GM12878 (cell line): ENCODE measurements around the gene RPS6KA2. TPM values are rescaled to one million over a fixed set of nuclear protein-coding genes. Genes with fewer than 3 reads are reported as not detected.

Source experiments
- CBX5 ChIP-seq: sonication (generic); IDR thresholded peaks from 2 replicates; pipeline ENCODE4 v1.6.1; 2016; ENCODE audit warnings: low read depth, moderate library complexity, mild to moderate bottlenecking, inconsistent platforms
- CHD1 ChIP-seq: IDR thresholded peaks from 2 replicates; pipeline ENCODE4 v1.6.1; 2012; ENCODE audit warnings: low read depth, low read length, improper control_type of control experiment
- CHD2 ChIP-seq: IDR thresholded peaks from 2 replicates; pipeline ENCODE4 v1.6.1; 2011; ENCODE audit warnings: low read depth, low read length, improper control_type of control experiment, borderline replicate concordance
- CREB1 ChIP-seq: IDR thresholded peaks from 2 replicates; pipeline ENCODE4 v1.6.1; 2012; ENCODE audit warnings: low read depth, mild to moderate bottlenecking, inconsistent platforms
- EP300 ChIP-seq, 2 experiments: fragments of 150-350 bp in 1 of 2; IDR thresholded peaks; 2 replicates each; pipeline ENCODE4 v1.6.1; 2011 to 2012; ENCODE audit warnings: low read depth in 2 of 2, low read length in 2 of 2, borderline replicate concordance in 1 of 2, improper control_type of control experiment in 1 of 2, inconsistent platforms in 1 of 2; ENCODE audit not compliant: control insufficient read depth in 1 of 2
- ETV6 ChIP-seq, 2 experiments: fragments of 450-650 bp in 1 of 2; IDR thresholded peaks in 1 of 2; conservative IDR thresholded peaks in 1 of 2; 2 replicates each; pipeline ENCODE4 v1.6.1; 2014; ENCODE audit warnings: antibody characterized with exemption in 1 of 2, borderline replicate concordance in 1 of 2, low read depth in 1 of 2, mild to moderate bottlenecking in 1 of 2, moderate library complexity in 1 of 2
- FOS ChIP-seq: IDR thresholded peaks from 3 replicates; pipeline ENCODE4 v1.6.1; 2011; ENCODE audit warnings: borderline replicate concordance; ENCODE audit not compliant: insufficient read length; ENCODE audit errors: extremely low read depth
- HCFC1 ChIP-seq: fragments of 150-350 bp; IDR thresholded peaks from 2 replicates; pipeline ENCODE4 v1.6.1; 2014; ENCODE audit warnings: low read length
- IRF5 ChIP-seq: fragments of 450-650 bp; IDR thresholded peaks from 2 replicates; pipeline ENCODE4 v1.6.1; 2017; ENCODE audit warnings: borderline replicate concordance
- KLF5 ChIP-seq: fragments of 450-650 bp; IDR thresholded peaks from 2 replicates; pipeline ENCODE4 v1.6.1; 2014; ENCODE audit warnings: mild to moderate bottlenecking; ENCODE audit not compliant: partially characterized antibody
- LARP7 ChIP-seq: fragments of 450-650 bp; IDR thresholded peaks from 2 replicates; pipeline ENCODE4 v1.6.1; 2017; ENCODE audit warnings: mild to moderate bottlenecking
- MTA3 ChIP-seq: IDR thresholded peaks from 2 replicates; pipeline ENCODE4 v1.6.1; 2012; ENCODE audit warnings: low read length, inconsistent platforms, borderline replicate concordance
- NR2C2 ChIP-seq: IDR thresholded peaks from 2 replicates; pipeline ENCODE4 v1.6.1; 2011; ENCODE audit warnings: borderline replicate concordance, low read depth; ENCODE audit not compliant: control insufficient read depth, insufficient read length
- NR2F1 ChIP-seq: fragments of 450-650 bp; conservative IDR thresholded peaks from 2 replicates; pipeline ENCODE4 v1.6.1; 2017; ENCODE audit warnings: mild to moderate bottlenecking
- PAX5 ChIP-seq: IDR thresholded peaks from 2 replicates; pipeline ENCODE4 v1.6.1; 2011; ENCODE audit warnings: low read depth, low read length, borderline replicate concordance
- POLR2AphosphoS5 ChIP-seq: IDR thresholded peaks from 2 replicates; pipeline ENCODE4 v1.6.1; 2011; ENCODE audit warnings: mild to moderate bottlenecking, low read length, inconsistent platforms
- STAT3 ChIP-seq: IDR thresholded peaks from 2 replicates; pipeline ENCODE4 v1.6.1; 2011; ENCODE audit warnings: low read depth, low read length, improper control_type of control experiment
- TCF3 ChIP-seq: IDR thresholded peaks from 2 replicates; pipeline ENCODE4 v1.6.1; 2012; ENCODE audit warnings: low read depth, mild to moderate bottlenecking, low read length, borderline replicate concordance; ENCODE audit not compliant: insufficient read depth
- ZZZ3 ChIP-seq: IDR thresholded peaks from 2 replicates; pipeline ENCODE4 v1.6.1; 2011; ENCODE audit warnings: low read depth; ENCODE audit not compliant: control insufficient read depth, insufficient read length
- polyA plus RNA-seq, 11 experiments: library from polyadenylated mRNA; depleted of rRNA in 4 of 11; unstranded in 6 of 11; stranded (reverse) in 5 of 11; fragments of >200 nt; fragmentation: Nextera tagmentation in 4 of 11; fragmentation: Illumina TruSeq in 1 of 11; extraction: Ambion mirVana in 4 of 11; extraction: Trizol in 1 of 11; gene quantifications; 1 replicate in 1 of 11; 2 replicates in 10 of 11; pipeline versions ENCODE4 v1.2.1 to v1.2.3, GENCODE V29; 2011 to 2016; ENCODE audit warnings: inconsistent platforms in 2 of 11, missing spikeins in 2 of 11, low read depth in 1 of 11
- total RNA-seq, 4 experiments: library from RNA; depleted of rRNA in 3 of 4; stranded (reverse); fragments of >200 nt in 3 of 4; fragmentation: Illumina TruSeq in 1 of 4; extraction: Trizol in 1 of 4; gene quantifications; 2 replicates each; pipeline versions ENCODE4 v1.2.1 to v1.2.3, GENCODE V29; 2013 to 2021
- TF ChIP-seq, protein P1 (sequence below): fragments of 450-650 bp; formaldehyde crosslinking; IDR thresholded peaks from 2 replicates; pipeline ENCODE4 v1.4.0; 2020; ENCODE audit warnings: mild to moderate bottlenecking, moderate library complexity
- TF ChIP-seq, protein P2 (sequence below): IDR thresholded peaks from 2 replicates; pipeline ENCODE4 v1.6.1; 2011; ENCODE audit warnings: mild to moderate bottlenecking, low read depth, low read length, moderate library complexity; ENCODE audit not compliant: insufficient replicate concordance
- TF ChIP-seq, protein P3 (sequence below): fragments of 450-650 bp; formaldehyde crosslinking; IDR thresholded peaks from 2 replicates; pipeline ENCODE4 v1.5.0; 2022; ENCODE audit warnings: mild to moderate bottlenecking, missing genetic modification characterization

Gene RPS6KA2
- total and polyA plus RNA-seq, 10 of the 15 experiments (the other 5 are each of a cell fraction or from before 2014, with no cell fraction given), result 0.02 to 1.0 (median 0.22) TPM; not detected in 1

DNA sequence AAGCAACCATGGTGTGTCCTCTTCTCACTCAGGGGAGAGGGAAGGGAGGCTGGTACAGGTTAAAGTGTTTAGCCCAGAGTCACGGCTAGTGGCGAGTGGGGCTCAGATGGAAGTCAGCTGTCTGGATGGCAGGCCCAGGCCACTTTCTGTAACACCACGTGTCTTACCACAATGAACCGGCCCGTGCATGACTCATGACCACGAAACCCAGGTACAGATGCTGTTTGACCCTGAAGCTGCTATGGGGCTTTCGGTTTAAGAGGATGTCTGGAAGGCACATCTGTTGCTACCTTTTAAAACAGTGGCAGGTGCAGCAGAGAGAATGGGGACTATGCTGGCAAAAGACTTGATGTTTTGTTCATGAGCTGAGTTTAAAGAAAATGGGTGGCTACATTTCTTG lies 207.8 kb downstream of the RPS6KA2 start (continued):
- TF ChIP-seq IRF5 (no peak), TCF3 (peak; percentile 92), EP300 (IDR thresholded peaks at IDR 0.05; ENCODE audit: borderline replicate concordance in 1 of 2, control insufficient read depth in 1 of 2, low read depth in 2 of 2, low read length in 2 of 2) (peak in 1 of 2 experiments; percentile 64; a peak in 1 of 4 replicates), STAT3 (no peak), CBX5 (no peak), PAX5 (peak; percentile 88), LARP7 (no peak), NR2F1 (peak; percentile 83), ETV6 (conservative IDR thresholded peaks at IDR 0.05 in 1 of 2, IDR thresholded peaks at IDR 0.05 in 1 of 2; ENCODE audit: borderline replicate concordance in 1 of 2, low read depth in 1 of 2) (no peak), NR2C2 (no peak), ZZZ3 (no peak), MTA3 (no peak), FOS (no peak), HCFC1 (no peak), KLF5 (no peak), POLR2AphosphoS5 (no peak), CREB1 (no peak), CHD1 (no peak), CHD2 (no peak)
- TF ChIP-seq, protein P1, sequence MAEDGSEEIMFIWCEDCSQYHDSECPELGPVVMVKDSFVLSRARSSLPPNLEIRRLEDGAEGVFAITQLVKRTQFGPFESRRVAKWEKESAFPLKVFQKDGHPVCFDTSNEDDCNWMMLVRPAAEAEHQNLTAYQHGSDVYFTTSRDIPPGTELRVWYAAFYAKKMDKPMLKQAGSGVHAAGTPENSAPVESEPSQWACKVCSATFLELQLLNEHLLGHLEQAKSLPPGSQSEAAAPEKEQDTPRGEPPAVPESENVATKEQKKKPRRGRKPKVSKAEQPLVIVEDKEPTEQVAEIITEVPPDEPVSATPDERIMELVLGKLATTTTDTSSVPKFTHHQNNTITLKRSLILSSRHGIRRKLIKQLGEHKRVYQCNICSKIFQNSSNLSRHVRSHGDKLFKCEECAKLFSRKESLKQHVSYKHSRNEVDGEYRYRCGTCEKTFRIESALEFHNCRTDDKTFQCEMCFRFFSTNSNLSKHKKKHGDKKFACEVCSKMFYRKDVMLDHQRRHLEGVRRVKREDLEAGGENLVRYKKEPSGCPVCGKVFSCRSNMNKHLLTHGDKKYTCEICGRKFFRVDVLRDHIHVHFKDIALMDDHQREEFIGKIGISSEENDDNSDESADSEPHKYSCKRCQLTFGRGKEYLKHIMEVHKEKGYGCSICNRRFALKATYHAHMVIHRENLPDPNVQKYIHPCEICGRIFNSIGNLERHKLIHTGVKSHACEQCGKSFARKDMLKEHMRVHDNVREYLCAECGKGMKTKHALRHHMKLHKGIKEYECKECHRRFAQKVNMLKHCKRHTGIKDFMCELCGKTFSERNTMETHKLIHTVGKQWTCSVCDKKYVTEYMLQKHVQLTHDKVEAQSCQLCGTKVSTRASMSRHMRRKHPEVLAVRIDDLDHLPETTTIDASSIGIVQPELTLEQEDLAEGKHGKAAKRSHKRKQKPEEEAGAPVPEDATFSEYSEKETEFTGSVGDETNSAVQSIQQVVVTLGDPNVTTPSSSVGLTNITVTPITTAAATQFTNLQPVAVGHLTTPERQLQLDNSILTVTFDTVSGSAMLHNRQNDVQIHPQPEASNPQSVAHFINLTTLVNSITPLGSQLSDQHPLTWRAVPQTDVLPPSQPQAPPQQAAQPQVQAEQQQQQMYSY (CRISPR knock-in tag), result no peak
- TF ChIP-seq, protein P2, sequence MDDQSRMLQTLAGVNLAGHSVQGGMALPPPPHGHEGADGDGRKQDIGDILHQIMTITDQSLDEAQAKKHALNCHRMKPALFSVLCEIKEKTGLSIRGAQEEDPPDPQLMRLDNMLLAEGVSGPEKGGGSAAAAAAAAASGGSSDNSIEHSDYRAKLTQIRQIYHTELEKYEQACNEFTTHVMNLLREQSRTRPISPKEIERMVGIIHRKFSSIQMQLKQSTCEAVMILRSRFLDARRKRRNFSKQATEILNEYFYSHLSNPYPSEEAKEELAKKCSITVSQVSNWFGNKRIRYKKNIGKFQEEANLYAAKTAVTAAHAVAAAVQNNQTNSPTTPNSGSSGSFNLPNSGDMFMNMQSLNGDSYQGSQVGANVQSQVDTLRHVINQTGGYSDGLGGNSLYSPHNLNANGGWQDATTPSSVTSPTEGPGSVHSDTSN, result peak; percentile 50
- TF ChIP-seq, protein P3, sequence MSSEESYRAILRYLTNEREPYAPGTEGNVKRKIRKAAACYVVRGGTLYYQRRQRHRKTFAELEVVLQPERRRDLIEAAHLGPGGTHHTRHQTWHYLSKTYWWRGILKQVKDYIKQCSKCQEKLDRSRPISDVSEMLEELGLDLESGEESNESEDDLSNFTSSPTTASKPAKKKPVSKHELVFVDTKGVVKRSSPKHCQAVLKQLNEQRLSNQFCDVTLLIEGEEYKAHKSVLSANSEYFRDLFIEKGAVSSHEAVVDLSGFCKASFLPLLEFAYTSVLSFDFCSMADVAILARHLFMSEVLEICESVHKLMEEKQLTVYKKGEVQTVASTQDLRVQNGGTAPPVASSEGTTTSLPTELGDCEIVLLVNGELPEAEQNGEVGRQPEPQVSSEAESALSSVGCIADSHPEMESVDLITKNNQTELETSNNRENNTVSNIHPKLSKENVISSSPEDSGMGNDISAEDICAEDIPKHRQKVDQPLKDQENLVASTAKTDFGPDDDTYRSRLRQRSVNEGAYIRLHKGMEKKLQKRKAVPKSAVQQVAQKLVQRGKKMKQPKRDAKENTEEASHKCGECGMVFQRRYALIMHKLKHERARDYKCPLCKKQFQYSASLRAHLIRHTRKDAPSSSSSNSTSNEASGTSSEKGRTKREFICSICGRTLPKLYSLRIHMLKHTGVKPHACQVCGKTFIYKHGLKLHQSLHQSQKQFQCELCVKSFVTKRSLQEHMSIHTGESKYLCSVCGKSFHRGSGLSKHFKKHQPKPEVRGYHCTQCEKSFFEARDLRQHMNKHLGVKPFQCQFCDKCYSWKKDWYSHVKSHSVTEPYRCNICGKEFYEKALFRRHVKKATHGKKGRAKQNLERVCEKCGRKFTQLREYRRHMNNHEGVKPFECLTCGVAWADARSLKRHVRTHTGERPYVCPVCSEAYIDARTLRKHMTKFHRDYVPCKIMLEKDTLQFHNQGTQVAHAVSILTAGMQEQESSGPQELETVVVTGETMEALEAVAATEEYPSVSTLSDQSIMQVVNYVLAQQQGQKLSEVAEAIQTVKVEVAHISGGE (CRISPR knock-in tag), result no peak
